Measurements from ENCODE around the gene KIAA1217. TPM values are rescaled to one million over a fixed set of nuclear protein-coding genes. Genes with fewer than 3 reads are reported as not detected.

The KIAA1217 gene
- total RNA-seq, 6 experiments from 2014 or later: 10.4 to 25.5 (median 14.9) TPM

- Histone ChIP-seq H3K27ac (no peak overlapping the region), H3K4me1 (no peaks in the 10 kb centered on the region), H3K9me3 (no peaks in the 10 kb centered on the region), H3K27me3 (no peaks in the 10 kb centered on the region), H3K36me3 (peaks cover 0 to 61% (median 20%) of the 10 kb centered on the region in 4 donors), H3K4me3 (no peak overlapping the region)
- intact Hi-C loops (cut with DNase I): no loop called here
- DNase-seq: no peak
- WGBS (ENCODE audit: insufficient coverage, low coverage, low lambda C conversion rate, missing lambda C conversion rate): 85% methylated on average over 5 of the region's 10 CpGs
- ATAC-seq: no peak
- TF ChIP-seq POLR2A (IDR thresholded peaks at IDR 0.05) (no peak), CTCF (IDR thresholded peaks at IDR 0.05) (no peak)
Measured at GRCh38 chr10:24544776-24545175, 335.8 kb downstream of the KIAA1217 start.

- Histone ChIP-seq H3K4me1 (no peaks in the 10 kb centered on the region), H3K27ac (no peak overlapping the region), H3K27me3 (no peaks in the 10 kb centered on the region), H3K4me3 (no peak overlapping the region), H3K9me3 (no peaks in the 10 kb centered on the region), H3K36me3 (peaks cover 0 to 60% (median 19%) of the 10 kb centered on the region in 4 donors)
- DNase-seq (no peak), ATAC-seq (no peak)
- intact Hi-C loops (cut with DNase I): no loop called here
- TF ChIP-seq CTCF (IDR thresholded peaks at IDR 0.05) (no peak), POLR2A (IDR thresholded peaks at IDR 0.05) (no peak)
- 100% methylated on average over 2 of the region's 3 CpGs for WGBS (ENCODE audit: insufficient coverage, low coverage, low lambda C conversion rate, missing lambda C conversion rate)
Measured at GRCh38 chr10:24545585-24545984, 336.6 kb downstream of the KIAA1217 start.

DNA sequence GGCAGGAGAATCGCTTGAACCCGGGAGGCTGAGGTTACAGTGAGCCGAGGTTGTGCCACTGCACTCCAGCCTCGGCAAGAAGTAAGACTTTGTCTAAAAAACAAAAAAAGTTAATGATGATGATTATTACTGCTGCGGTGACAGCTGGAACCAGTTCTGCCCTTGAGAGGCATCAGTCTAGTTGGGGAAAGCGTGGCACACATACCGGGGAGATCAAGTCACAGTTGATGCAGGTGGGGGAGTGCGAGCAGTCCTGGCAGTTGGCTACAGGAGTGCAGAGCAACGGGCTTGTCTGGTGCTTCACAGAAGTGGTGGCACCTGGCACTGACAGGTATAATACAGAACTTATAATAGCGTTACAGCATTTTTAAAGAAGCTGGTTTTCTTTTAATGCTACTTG, 341.7 kb downstream of the KIAA1217 start:
- ATAC-seq: no peak
- intact Hi-C loops (cut with DNase I): no loop called here
- DNase-seq: no peak
- Histone ChIP-seq H3K36me3 (peaks cover 0 to 15% (median 4%) of the 10 kb centered on the region in 4 donors), H3K9me3 (no peaks in the 10 kb centered on the region), H3K4me3 (no peak overlapping the region), H3K27me3 (no peaks in the 10 kb centered on the region), H3K4me1 (no peaks in the 10 kb centered on the region), H3K27ac (no peak overlapping the region)
- TF ChIP-seq POLR2A (IDR thresholded peaks at IDR 0.05) (no peak), CTCF (IDR thresholded peaks at IDR 0.05) (no peak)
- 94% methylated on average over 10 of the region's 10 CpGs for WGBS (ENCODE audit: insufficient coverage, low coverage, low lambda C conversion rate, missing lambda C conversion rate)

GRCh38 chr10:24551161-24551560, 342.2 kb downstream of the KIAA1217 start:
- H3K9me3 ChIP-seq: no peaks in the 10 kb centered on the region
- TF ChIP-seq POLR2A (IDR thresholded peaks at IDR 0.05): no peak
- TF ChIP-seq CTCF (IDR thresholded peaks at IDR 0.05): no peak
- no peaks in the 10 kb centered on the region for H3K4me1 ChIP-seq
- DNase-seq (no peak), ATAC-seq (peak in 2 of 4 donors; percentile 11 to 29)
- H3K4me3 ChIP-seq: no peak overlapping the region
- no peak overlapping the region for H3K27ac ChIP-seq
- intact Hi-C loops (cut with DNase I): no loop called here
- no peaks in the 10 kb centered on the region for H3K27me3 ChIP-seq
- 49% methylated on average over 2 of the region's 2 CpGs for WGBS (ENCODE audit: insufficient coverage, low coverage, low lambda C conversion rate, missing lambda C conversion rate)
- H3K36me3 ChIP-seq: peaks cover 0 to 11% (median 3%) of the 10 kb centered on the region in 4 donors
